ENCODE results near the gene DIAPH1.

DIAPH1 gene

DNA sequence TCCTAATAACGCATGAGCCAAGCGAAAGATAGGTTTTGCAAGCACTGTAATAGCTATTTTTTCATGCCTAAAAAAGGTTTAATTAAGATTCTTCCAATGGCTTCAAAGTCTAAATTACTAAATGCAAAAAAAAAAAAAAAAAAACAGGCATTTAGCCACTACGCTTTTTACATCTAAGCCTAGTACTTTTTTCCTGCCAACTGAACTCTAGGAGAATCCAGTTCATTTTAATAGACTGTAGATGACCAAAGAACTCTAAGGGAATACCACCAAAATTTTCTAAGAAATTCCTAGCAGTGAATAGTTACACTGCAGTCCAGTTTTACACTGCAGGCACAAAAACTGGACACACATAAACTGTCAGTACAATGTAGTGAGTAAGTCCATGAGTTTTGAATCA lies 9.8 kb downstream of the DIAPH1 start:
- DNase-seq = no peak

DNA sequence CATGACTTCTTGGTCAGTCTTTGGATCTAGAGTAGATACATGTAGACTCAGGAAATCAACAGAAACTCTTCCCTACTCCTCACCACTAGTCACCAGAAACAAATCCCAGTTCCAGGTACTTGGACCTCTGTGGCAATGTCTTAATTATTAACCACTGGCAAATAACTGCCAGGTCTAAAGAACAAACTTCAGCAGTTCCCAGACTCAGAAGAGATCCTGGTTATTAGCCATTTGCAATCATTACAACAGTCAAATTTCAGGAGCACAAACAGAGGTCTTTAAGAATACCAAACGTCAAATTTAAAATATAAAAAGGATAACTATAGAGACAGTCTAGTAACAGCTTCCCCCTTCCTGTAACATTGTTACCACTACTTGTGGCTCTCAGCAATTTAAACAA lies 10.2 kb downstream of the DIAPH1 start:
- no peak for DNase-seq

DNA sequence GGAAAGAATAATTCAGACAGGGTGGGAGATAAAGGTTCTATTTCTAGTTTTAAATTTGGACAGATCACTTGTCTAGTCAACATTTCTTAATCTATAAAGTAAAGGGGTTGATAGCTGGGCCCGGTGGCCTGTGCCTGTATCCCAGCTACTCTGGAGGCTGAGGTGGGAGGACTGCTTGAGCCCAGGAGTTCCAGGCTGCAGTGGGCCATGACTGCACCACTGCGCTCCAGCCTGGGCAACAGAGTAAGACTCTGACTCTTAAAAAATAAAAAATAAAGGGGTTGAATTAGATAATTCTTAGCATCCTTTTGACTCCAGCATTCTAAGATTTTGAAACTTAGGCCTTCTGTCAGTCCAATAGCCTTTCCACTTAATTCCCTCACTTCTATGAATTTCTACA lies 10.8 kb downstream of the DIAPH1 start:
- DNase-seq = no peak

DNA sequence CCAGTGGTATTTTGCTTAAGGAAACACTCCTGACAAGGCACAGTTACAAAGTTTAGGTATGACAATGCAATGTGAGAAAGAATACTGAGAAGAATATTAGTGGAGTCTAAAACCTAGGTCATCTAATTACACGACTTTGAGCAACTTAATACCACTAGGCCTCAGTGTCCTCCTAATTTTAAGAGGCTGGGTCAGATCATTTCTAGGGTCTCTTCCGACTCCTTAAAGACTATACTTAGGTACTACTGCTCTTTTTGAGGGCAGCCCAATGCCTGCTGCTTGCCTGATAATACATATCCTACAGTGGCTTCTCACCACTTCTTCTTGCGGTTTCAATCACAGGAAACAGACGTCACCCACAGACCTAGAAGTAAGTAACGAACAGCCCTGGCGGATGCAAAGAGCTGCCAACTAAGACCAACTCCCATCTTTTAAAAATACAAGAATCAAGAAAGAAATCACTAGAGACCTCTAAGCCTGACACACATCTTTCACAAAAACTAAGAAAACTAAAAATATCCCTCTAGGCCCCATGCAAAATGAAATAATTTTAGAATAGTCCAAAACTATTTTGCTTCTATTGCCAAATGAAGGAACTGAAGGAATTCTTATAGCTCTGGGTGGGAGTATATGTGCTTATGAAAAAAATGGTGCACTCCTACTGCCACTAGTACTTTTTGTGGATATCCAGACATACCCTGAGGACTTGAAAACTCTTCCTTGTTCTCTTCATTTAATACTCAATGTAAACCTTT lies 13.1 kb downstream of the DIAPH1 start:
- no peak for DNase-seq

DNA sequence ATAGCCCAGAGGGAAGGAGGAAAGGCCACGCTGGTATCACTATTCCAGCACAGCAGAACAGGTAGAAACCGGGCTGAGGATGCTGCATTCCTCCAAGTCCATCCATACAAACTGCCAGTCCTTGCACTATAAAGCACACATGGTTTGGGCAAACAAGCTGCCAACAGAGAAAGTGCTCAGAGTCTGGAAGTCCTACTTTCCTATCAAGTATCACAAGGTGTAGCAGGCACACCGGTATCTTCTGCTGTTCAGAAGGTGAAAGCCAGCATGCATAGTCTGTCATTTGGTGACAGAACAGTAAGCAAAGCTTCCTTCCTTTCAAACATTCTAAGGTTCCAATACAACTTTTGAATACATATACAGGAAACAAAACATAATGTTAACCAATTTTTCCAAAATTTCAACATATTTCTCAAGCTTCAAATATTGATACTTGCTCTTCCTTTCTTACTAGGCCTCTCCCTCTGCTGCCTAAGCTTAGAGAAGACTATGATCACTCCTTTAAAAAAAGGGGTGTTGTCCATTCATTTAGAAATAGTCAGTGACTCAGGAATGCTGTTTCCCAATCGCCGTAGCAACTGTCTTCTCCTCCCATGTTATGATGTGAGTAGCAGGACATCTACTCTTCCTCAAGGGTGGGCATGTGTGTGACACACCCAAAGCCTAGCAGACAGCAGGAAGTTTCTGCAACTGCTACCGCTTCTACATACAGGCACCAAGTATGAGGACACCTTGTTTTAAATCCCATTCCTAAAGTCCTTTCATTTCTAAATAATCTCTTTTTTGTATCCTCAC lies 14.7 kb downstream of the DIAPH1 start:
- peak; percentile 38 for DNase-seq

DNA sequence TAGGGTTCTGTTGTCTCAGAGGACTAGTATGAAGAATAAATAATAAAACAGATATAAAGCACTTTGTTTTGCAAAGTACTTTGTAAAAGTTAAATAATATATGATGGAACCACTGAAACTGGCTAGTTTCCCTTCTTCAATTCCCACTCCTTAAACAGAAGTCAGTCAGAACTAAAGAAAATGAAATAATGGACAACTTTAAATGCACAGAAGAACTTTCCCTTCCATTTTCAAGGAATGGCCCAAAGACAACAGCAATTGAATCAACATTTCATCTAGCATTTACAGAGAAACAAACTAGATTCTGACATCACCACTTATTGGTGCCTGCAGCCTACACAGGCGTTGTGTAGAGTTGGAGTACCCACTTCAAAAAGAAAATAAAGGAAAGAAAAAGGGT lies 16.2 kb downstream of the DIAPH1 start:
- no peak for DNase-seq

DNA sequence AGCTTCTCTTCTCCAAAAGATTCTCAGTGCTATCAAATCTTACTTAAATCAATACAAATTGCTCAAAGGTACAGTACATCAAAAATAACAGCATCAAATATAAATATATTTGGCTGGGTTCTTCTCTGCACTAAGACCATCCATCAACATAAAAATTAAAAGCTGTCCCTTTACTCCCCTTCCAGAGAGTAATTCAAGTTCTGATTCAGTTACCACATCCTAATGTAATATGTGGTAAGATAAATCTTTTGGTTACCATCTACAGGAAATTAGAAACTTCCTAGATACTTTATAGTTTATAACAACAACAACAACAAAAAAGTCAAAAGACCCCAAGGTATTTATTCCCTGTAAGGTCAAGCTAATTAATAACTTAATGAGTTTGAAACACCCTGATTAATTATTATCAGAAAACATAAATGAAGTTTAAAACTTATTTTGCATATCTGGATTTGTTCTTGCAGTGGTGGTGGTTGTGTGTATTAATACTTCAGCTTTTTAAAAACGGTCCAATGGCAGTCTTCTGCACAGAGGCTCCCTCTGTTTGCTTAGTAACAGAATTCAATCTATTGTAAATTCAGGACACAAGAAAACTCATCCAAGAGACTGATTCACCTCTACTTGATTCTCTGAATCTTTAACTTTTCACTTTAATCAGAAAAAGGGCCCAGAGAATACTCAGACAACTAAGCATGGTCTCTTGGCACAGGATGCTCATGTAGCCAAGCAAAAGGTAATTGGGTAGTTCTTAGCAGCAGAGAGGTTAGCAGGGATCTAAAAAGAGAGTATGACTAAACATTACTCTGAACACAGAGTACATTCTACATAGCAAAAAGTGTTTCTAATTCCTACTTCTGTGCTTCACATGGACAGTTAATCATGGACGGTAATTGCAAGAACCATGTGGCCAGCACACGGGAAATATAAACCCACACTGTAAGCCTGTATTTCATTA lies 20.1 kb downstream of the DIAPH1 start:
- DNase-seq = no peak

DNA sequence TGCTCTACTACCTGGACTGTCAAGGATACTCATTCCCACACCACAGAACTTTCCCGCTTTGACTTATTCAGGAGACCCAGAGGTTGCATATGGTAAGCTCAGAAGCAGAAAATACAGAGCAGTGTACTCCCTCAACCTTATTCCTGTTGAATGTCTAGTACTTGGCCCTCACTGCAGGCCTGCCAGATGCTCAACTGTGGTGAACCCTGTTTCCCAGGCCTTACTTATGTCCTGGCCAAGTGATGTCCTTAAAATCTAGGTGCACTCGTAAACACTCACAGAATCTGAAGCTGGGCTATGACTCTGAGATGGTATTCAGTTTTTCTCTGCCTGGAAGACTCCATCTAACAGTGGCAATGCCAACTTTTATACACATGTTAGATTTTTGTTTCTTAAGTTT lies 21.0 kb downstream of the DIAPH1 start:
- no peak for DNase-seq

DNA sequence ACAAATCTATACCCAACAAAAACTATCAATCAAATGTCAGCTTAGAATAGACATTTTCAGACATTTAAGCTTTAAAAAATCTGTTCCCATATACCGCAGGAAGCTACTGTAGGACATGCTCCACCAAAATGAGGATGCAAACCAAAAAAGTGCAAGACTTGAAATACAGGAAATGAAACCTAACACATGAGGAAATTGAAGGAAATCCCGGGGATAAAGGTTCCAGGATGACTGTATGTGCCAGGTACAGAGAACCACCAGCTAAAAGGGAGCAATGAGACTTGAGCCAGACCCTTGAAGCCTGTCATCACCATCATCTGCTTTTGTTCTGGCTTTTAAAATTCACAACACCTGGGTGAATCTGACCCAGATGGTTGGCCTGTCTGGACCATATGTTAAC lies 21.4 kb downstream of the DIAPH1 start:
- DNase-seq = no peak

DNA sequence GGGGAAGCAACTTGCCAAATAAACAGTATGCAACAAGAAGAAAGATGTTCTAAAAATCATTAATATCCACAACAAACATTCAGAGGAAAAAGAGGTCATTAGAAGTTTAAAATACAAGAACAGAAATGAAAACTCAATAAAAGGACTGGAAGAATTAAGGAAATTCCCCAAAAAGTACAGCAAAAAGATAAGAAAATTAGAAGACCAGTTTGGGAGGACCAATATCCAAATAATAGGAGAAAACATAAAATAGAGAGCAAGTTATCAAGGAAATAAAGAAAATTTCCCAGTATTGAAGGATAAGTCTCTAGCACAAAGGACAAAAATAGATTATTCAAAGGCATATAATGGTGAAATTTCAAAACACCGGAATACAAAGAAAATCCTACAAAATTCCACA lies 21.9 kb downstream of the DIAPH1 start:
- DNase-seq = no peak

DNA sequence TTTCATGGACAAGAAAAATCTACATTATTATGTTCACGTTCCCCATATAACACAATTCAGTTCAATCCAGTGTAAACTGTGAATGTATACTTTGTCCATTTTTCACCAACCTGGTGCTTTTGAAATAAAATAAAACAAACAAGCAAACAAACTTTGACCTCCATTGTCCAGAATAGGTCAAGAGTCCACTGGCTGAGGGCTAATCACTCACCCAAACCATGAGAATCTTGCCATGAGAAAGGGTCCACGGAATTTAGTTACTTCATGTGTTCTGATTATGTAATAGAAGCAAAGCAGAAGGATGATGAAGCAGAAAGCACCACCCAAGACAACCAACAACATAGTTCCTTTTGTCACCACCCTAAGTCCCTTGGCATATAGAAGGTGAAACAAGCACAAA lies 28.7 kb downstream of the DIAPH1 start:
- no peak for DNase-seq

DNA sequence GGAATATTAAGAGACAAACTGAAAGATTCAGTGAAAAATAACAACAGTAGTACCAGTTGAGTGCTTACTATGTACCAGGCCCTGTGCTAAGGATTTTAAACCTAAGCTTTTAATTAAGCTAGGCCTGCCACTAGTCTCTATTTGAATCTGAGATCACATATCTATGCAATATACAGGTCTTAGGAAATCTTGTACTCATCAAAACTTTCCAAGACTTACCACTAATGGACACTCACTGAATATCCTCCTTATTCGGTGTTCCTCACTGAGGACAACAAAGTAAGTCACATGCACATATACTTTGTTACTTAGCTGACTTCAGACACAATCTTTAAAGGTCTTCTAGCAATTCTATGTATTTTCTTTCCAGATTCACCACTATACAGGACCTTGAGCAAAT lies 32.6 kb downstream of the DIAPH1 start:
- no peak for DNase-seq

DNA sequence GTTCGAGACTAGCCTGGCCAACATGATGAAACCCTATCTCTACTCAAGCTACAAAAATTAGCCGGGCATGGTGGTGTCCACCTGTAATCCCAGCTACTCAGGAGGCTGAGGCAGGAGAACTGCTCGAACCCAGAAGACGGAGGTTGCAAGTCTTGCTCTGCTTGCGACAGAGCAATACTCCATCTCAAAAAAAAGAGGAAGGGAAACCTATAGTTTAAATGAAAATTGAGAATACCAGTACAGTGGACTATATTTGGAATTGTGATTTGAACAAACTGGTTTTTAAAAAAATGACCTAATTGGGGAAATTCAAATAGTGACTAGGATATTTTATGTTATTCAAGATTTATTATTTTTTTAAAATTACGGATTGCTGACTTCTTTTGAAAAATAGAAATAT lies 33.2 kb downstream of the DIAPH1 start:
- no peak for DNase-seq

DNA sequence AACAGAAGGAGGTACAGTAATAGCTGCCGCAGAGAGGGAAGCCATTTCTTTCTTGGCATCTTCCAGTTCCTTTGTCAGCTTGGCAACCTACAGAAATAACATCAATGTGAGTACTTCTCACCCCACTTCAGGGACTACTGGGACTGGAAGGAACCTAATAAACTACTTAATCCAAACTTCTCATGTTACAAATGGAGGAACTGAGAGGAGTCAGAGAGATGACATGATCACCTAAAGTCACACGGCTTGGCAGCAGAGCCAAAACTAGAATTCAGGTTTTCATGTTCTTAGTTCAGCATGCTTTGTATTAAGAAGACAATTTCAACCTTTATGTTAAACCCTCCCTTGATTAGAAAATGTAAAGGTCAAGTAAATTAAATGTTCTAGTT lies 44.7 kb downstream of the DIAPH1 start:
- no peak for DNase-seq

DNA sequence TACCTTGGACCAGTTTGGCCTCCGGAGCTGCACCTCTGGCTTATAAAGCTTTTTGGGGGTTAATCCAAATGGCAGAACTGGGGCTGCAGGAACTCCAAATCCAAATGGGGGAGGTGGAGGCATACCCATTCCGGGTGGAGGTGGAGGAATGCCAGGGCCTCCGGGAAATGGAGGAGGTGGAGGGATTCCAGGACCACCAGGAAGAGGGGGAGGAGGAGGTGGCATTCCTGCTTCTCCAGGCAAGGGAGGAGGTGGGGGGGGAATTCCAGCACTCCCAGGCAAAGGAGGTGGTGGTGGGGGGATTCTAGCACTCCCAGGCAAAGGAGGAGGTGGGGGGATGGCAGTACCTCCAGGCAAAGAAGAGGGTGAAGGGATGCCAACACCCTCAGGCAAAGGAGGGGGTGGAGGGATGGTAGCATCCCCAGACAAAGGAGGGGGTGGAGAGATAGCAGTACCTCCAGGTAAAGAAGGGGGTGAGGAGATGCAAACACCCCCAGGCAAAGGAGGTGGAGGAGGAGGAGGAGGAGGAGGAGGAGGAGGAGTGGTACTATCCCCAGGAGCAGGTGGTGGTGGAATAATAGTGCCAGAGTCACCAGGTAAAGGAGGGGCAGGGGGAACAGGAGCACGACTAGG lies 45.2 kb downstream of the DIAPH1 start:
- no peak for DNase-seq

DNA sequence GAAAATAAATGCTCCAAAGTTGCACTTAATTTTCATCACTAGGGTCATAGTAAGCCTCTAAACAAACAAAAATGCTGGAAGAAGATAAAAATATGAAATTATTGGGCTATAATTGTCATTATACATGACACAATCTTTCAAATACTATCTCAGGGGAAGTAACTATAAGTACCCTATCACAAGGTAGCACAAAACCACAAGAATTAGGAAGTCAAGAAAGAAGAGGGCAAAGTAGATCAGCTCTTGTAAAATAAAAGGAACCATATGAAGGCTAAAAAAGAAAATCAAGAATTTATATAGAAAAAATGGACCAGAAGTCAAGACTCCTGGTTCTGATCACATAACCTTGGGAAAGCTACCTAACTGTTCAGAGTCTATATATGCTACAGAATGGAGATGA lies 48.1 kb downstream of the DIAPH1 start:
- DNase-seq = no peak

DNA sequence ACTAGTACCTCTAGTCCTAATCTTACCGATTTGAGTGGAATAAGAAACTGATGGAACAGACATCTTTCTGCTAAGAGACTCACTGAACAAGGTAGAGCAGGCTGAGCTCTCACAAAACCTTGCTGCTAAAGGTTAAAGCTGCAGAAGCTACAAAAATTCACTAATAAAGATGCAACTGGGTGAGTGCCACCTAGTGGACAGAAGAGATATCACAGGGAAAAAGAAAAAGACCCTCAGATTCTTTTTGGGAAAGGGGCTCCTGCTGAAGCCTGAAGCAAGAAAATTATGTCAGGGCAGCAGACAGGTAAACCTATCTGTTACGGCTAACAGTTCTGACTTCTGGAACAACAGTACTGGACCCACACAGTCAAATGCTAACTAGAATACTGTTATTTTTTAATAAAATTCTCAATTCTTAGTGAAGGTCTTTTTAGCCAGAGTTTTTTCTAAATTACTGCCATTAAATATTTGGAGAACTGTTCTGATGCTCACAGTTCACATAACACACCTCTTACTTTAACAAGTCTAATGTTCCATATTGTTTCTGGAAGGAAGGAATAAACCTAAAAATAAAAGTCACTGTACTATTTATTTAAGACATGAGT lies 51.2 kb downstream of the DIAPH1 start:
- peak; percentile 62 for DNase-seq

DNA sequence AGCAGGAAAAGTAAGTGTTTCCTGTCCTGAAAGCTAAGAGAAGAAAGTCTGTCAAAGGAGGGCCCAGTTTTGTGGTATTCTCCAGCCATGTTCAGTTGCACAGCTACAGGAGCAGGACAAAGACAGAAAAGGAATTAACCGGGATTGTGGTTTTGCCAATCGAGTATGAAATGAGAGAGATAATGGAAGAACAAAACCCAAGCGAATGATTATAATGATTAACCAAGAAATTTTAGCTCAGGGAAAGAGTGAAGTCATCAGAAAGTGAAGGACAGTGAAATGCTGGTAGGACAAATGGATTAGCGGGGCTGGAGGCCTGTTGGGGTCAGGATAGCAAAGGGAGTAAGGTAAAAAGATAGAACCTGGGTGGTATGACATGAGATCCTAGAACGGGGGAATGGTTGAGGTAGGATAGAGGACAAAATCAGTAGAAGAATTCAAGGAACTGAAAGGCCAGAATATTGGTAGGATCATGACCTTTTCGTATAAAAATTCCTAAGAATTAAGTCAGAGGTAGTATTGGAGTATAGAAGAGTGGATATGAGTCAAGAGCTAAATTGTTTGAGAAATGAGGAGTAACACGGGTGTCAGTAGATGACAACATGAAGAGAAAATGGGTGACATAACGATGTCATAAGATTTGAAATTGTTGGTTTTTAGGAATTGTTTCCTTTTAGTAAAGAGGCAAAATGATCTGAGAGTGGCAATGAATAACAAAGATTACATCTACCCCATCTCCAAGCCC lies 52.8 kb downstream of the DIAPH1 start:
- no peak for DNase-seq

DNA sequence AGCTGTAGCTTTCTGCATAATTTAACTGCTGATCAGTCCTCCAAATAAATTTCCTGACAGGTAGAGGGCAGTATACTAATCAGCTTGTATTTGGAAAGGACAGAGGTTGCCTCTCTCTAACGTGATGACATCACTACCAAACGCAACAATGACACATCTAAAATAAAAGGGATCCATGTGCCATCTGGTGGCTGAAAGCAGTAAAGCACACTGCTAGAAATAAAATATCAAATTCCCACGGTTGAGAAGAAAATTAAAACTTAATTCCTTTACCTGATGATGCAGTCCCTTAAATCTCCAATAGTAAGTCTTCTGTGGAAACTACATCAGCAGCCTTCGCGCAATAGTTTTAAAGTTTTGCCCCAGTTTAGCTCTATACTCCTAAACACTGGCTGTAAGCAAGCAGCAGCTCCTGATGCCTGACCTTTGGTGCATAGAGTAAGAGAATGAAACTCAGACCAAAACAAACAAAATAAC lies 54.5 kb downstream of the DIAPH1 start:
- peak; percentile 98 for DNase-seq

DNA sequence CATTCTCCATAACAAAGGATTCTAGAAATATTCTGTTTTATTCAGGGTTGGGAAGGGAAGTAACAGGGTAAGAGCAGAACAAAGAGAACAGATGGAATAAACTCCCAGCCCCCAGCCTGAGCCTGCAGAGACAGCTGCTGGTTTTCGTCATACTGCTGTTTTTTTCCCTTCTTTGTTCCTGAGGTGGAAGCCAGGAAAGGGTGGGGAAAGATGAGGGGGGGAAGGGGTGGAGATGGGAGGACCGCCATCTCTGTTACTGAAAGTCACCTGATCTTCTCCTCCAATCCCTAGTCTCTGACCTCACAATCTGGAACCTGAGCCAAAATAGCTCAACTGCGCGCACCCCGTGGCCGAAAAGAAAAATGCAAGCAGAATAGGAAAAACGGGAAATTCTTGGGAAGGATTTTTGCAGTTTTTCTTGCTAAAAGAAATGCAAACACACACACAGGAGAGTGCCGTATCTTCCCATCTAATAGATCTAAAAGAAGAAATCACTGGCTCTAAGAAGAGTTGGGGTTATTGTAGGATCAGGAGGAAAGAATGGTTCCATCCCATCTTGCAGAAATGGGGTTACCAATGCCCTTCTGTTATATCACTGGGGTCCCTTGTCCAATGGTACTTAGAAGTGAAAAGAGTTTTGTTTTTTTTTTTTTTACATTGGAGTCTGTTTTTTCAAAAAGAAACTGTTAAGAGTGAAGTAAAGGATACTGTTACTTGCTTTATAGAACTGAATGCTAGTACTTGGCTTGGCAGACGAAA lies 57.9 kb downstream of the DIAPH1 start:
- DNase-seq = peak; percentile 98

DNA sequence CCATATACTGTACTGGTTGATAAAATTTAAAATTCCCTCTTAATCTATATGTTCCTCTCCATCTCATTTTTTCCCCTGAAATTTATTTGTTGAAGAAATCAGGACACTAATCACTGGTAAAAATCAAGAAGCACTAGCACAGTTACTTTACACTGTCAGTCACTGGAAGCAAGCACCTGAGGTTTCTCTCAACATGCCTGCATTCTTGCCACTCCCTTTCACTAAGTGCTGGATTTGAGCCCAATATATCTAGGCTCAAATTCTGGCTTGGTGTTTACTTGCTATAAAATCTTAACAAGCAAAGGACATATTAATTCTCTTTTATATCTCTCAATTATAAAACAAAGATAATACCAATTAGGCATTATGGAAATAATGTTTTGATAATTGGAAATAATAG lies 58.6 kb downstream of the DIAPH1 start:
- DNase-seq = peak; percentile 77

Measured in eye (tissue), 1 donor.